OCI-LY7 (cell line): ENCODE measurements around the gene ELL. TPM values are rescaled to one million over a fixed set of nuclear protein-coding genes. Genes with fewer than 3 reads are reported as not detected.

Source experiments
- BruUV-seq: library from RNA; stranded (reverse); fragments of 400-500 nt; replicated peaks from 2 replicates; lab custom pipeline; 2021; lab: Mats Ljungman, UMichigan
- CTCF ChIA-PET: fragments of 300-600 bp; sonication (Branson Sonifier 250); formaldehyde crosslinking; loops from one replicate; lab custom pipeline; 2022; ENCODE audit warnings: antibody characterized with exemption; ENCODE audit not compliant: unreplicated experiment; lab: Charles Lee
- POLR2A ChIA-PET: fragments of 300-600 bp; sonication (Branson Sonifier 250); formaldehyde crosslinking; loops from one replicate; lab custom pipeline; 2022; ENCODE audit warnings: antibody characterized with exemption; lab: Charles Lee
- DNase-seq: peaks from one replicate; pipeline ENCODE4 v3.0.0-alpha.2; 2015; ENCODE audit warnings: low spot score
- H2AFZ ChIP-seq: fragments of 200-600 bp; sonication (generic), shearing (Covaris generic); 2 replicates; pipeline ENCODE4 v1.6.1; 2014; ENCODE audit warnings: mild to moderate bottlenecking, antibody characterized with exemption, low read length, moderate library complexity
- H3K27ac ChIP-seq: fragments of 200-600 bp; sonication (generic); 2 replicates; pipeline ENCODE4 v1.5.1; 2014; ENCODE audit warnings: mixed run types, low read depth, mild to moderate bottlenecking, moderate library complexity, low read length, inconsistent platforms; ENCODE audit not compliant: poor library complexity, severe bottlenecking
- H3K36me3 ChIP-seq: fragments of 200-600 bp; sonication (generic); 2 replicates; pipeline ENCODE4 v1.6.1; 2014; ENCODE audit warnings: mild to moderate bottlenecking, antibody characterized with exemption, low read length, moderate library complexity, mixed read lengths; ENCODE audit not compliant: insufficient read depth
- H3K4me1 ChIP-seq: fragments of 200-600 bp; sonication (generic); 2 replicates; pipeline ENCODE4 v1.5.1; 2014; ENCODE audit warnings: mild to moderate bottlenecking, low read length; ENCODE audit not compliant: insufficient read depth, poor library complexity, severe bottlenecking
- H3K4me2 ChIP-seq: fragments of 200-600 bp; sonication (generic); 2 replicates; pipeline ENCODE4 v1.6.1; 2014; ENCODE audit warnings: mild to moderate bottlenecking, low read length
- H3K4me3 ChIP-seq: fragments of 200-600 bp; sonication (generic); 2 replicates; pipeline ENCODE4 v1.5.1; 2014; ENCODE audit warnings: mild to moderate bottlenecking, low read depth, low read length; ENCODE audit not compliant: poor library complexity, severe bottlenecking
- H3K79me2 ChIP-seq: fragments of 200-600 bp; sonication (generic); 2 replicates; pipeline ENCODE4 v1.6.1; 2016; ENCODE audit warnings: low read depth, mild to moderate bottlenecking, low read length, moderate library complexity, mixed read lengths; ENCODE audit not compliant: insufficient read depth
- H3K9me2 ChIP-seq: fragments of 200-600 bp; sonication (generic); 2 replicates; pipeline ENCODE4 v1.6.1; 2016; ENCODE audit warnings: mild to moderate bottlenecking, low read length, mixed read lengths; ENCODE audit not compliant: insufficient read depth
- H3K9me3 ChIP-seq: fragments of 200-600 bp; sonication (generic); 2 replicates; pipeline ENCODE4 v1.6.1; 2014; ENCODE audit warnings: mild to moderate bottlenecking, mixed run types, low read length, mixed read lengths
- H4K20me1 ChIP-seq: fragments of 200-600 bp; sonication (generic); 2 replicates; pipeline ENCODE4 v1.6.1; 2014; ENCODE audit warnings: mild to moderate bottlenecking, antibody characterized with exemption, low read length, moderate library complexity, mixed read lengths; ENCODE audit not compliant: insufficient read depth
- EZH2phosphoT487 ChIP-seq: fragments of 200-600 bp; sonication (generic); IDR thresholded peaks from 2 replicates; pipeline ENCODE4 v1.6.1; 2018; ENCODE audit warnings: low read depth, borderline replicate concordance, mild to moderate bottlenecking, mixed run types, antibody characterized with exemption, low read length, moderate library complexity, mixed read lengths
- intact Hi-C: fragments of 100-400 bp; cut with micrococcal nuclease; formaldehyde crosslinking; loops from one replicate; pipeline ENCODE4 v1.10.0; 2022; ENCODE audit not compliant: unreplicated experiment
- total RNA-seq, 2 experiments: library from RNA; depleted of rRNA in 1 of 2; stranded (reverse); fragments of >200 nt in 1 of 2; shearing (Covaris generic) in 1 of 2; gene quantifications; 2 replicates each; pipeline ENCODE4 v1.2.3, GENCODE V29; 2014 to 2022
- TF ChIP-seq, protein P1 (sequence below): fragments of 200-600 bp; sonication (generic); conservative IDR thresholded peaks from 2 replicates; pipeline ENCODE4 v1.5.1; 2014; ENCODE audit warnings: mild to moderate bottlenecking, antibody characterized with exemption, low read length, moderate library complexity, mixed read lengths

ELL gene
- total RNA-seq, 2 experiments from 2014 or later, result 14.4 to 24.6 TPM

- DNase-seq, result no peak
- POLR2A ChIA-PET, result no interaction called here
- no TSS peak for BruUV-seq
Measured at GRCh38 chr19:18439025-18439909, 82.6 kb downstream of the ELL start.

DNA sequence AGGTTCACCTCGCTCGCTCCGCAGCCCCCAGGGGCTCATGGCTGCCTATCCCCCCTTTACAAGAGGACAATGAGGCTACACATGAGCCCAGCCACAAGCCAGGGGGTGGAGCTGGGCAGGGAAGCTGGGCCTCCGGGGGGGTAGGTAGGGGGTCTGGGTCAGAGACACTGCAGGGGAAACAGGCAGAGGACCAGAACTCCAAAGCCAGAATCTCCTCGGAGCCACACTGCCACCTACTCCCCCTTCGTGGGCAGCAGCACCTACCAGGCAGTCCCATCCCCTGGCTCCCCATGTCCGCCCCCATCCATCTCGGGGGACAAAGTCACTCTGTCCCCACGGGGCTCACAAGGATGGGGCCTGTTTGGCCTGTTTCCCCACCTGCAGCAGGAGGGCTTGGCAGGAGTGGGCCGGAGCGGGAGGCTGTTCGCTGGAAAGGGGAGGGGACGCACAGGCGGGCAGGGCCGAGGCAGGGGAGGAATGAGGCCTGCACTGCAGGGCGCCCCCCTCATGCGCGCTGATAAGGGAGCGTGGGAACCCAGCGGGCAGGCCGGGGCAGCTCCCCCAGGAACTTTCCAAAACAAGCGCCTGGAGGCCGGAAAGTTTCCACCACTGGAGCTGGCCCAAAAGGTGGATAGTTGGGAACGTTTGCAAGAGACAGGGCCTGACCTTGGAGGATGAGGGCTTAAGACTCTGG is 83.4 kb downstream of the ELL start:
- CTCF ChIA-PET, result no interaction called here
- Histone ChIP-seq H4K20me1 (no peaks in the 10 kb centered on the region), H3K79me2 (no peaks in the 10 kb centered on the region), H3K36me3 (peaks cover 13% of the 10 kb centered on the region), H3K9me3 (0 out of 2 replicates have a peak, but pooled peaks cover 7% of the 10 kb centered on the region), H3K27ac (no peak overlapping the region), H3K4me3 (no peak overlapping the region), H3K4me2 (no peak overlapping the region), H3K9me2 (no peaks in the 10 kb centered on the region), H3K4me1 (peaks cover 11% of the 10 kb centered on the region), H2AFZ (no peak overlapping the region)
- TF ChIP-seq, protein P1, sequence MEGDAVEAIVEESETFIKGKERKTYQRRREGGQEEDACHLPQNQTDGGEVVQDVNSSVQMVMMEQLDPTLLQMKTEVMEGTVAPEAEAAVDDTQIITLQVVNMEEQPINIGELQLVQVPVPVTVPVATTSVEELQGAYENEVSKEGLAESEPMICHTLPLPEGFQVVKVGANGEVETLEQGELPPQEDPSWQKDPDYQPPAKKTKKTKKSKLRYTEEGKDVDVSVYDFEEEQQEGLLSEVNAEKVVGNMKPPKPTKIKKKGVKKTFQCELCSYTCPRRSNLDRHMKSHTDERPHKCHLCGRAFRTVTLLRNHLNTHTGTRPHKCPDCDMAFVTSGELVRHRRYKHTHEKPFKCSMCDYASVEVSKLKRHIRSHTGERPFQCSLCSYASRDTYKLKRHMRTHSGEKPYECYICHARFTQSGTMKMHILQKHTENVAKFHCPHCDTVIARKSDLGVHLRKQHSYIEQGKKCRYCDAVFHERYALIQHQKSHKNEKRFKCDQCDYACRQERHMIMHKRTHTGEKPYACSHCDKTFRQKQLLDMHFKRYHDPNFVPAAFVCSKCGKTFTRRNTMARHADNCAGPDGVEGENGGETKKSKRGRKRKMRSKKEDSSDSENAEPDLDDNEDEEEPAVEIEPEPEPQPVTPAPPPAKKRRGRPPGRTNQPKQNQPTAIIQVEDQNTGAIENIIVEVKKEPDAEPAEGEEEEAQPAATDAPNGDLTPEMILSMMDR, result no peak
- no peak for TF ChIP-seq EZH2phosphoT487
- POLR2A ChIA-PET, result no interaction called here
- no peak for DNase-seq
- intact Hi-C loops, result no loop called here
- no TSS peak for BruUV-seq

More at GRCh38 chr19:18439025-18439909, 82.6 kb downstream of the ELL start:
- no peak overlapping the region for H3K27ac ChIP-seq
- H3K4me2 ChIP-seq, result no peak overlapping the region
- TF ChIP-seq, protein P1, result no peak
- TF ChIP-seq EZH2phosphoT487, result no peak
- 0 out of 2 replicates have a peak, but pooled peaks cover 7% of the 10 kb centered on the region for H3K9me3 ChIP-seq
- H4K20me1 ChIP-seq, result no peaks in the 10 kb centered on the region
- no peak overlapping the region for H2AFZ ChIP-seq
- peaks cover 21% of the 10 kb centered on the region for H3K36me3 ChIP-seq
- CTCF ChIA-PET, result no interaction called here
- no peaks in the 10 kb centered on the region for H3K9me2 ChIP-seq
- H3K4me1 ChIP-seq, result peaks cover 11% of the 10 kb centered on the region
- intact Hi-C loops, result no loop called here
- no peaks in the 10 kb centered on the region for H3K79me2 ChIP-seq
- no peak overlapping the region for H3K4me3 ChIP-seq
